Epithelial cell of proximal tubule (primary cell): Measurements from ENCODE around the gene TMEM185B. TPM values are rescaled to one million over a fixed set of nuclear protein-coding genes. Genes with fewer than 3 reads are reported as not detected.

Experiments
- DNase-seq: peaks from one replicate; pipeline ENCODE4 v3.0.0-alpha.2; 2011; ENCODE audit warnings: low read depth
- H3K4me3 ChIP-seq: 2 replicates; pipeline ENCODE4 v1.5.1; 2011; ENCODE audit warnings: low read depth, mild to moderate bottlenecking, low read length
- CTCF ChIP-seq: conservative IDR thresholded peaks from 2 replicates; pipeline ENCODE4 v1.5.1; 2012; ENCODE audit warnings: low read depth, mild to moderate bottlenecking, low read length
- total RNA-seq: library from RNA; depleted of rRNA; stranded (reverse); fragments of >200 nt; gene quantifications from 2 replicates; pipeline ENCODE4 v1.2.3, GENCODE V29; 2015

The TMEM185B gene
- 30.4 and 32.6 TPM in 2 replicates for total RNA-seq

GRCh38 chr2:120223034-120223912 is at the start of gene TMEM185B:
Gene TMEM185B (minus strand): TSS chr2:120223400. CDS start chr2:120222976, 424 bp downstream.
- peak; percentile 43 for TF ChIP-seq CTCF
- DNase-seq = no peak
- H3K4me3 ChIP-seq = peak within 1 kb of the TSS; percentile 58

- TF ChIP-seq CTCF = no peak
- H3K4me3 ChIP-seq = no peak overlapping the region
- DNase-seq = no peak
Observed at GRCh38 chr2:120271711-120272379, 48.6 kb upstream of the TMEM185B start.

DNA sequence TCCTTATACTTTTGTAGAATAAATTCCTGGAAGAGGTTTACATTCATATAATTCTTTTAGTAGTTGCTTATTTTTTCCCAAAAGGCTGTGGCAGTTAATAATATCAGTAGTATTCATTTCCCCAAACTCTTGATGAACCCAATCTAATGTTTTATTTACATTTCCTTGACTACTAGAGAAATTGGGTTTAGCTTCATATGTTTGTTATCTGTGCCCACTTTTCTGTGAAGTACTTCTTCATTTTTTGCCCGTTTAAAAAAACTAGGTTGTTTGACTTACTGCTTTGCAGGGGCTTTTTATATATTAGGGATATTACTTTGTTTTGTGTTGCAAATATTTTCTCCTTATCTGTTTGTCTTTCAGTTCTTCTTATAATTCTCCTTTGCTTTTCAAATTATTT is 46.6 kb upstream of the TMEM185B start:
- TF ChIP-seq CTCF = no peak
- no peak for DNase-seq
- H3K4me3 ChIP-seq = no peak overlapping the region

DNA sequence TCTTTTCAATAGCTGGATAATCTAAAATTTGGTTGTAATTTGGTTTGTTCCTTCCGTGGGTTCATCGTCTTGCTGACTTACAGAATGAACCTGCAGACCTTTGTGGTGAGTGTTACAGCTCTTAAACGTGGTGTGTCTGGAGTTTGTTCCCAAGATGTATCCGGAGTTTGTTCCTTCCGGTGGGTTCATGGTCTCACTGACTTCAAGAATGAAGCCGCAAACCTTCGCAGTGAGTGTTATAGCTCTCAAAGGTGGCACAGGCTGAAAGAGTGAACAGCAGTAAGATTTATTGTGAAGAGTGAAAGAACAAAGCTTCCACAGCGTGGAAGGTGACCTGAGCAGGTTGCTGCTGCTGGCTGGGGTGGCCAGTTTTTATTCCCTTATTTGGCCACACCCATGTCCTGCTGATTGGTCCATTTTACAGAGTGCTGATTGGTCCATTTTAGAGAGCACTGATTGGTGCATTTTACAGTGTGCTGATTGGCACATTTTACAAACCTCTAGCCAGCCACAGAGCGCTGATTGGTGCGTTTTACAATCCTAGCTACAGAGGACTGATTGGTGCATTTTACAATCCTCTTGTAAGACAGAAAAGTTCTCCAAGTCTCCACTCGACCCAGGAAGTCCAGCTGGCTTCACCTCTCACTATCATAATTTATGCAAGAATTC is 46.0 kb upstream of the TMEM185B start:
- no peak for TF ChIP-seq CTCF
- no peak for DNase-seq
- H3K4me3 ChIP-seq = no peak overlapping the region

DNA sequence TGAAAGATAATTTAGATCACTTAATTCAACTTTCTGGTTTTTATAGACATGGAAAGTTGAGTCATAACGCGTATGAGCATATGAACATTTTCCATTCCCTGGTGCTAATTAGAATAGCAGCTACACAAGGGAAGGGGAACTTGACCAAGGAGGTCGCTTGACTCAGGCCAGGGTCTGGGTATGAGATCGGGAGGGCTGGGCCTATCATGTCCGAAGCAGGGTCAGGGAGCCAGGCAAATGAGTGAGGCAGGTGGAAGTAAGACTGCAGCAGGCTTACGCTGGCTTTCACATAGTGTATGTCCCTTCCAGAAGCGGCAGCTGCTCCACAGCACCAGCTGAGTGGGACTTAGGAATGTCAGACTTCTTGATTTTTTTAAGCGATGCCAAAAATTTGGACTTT is 44.1 kb upstream of the TMEM185B start:
- DNase-seq = no peak
- no peak overlapping the region for H3K4me3 ChIP-seq
- TF ChIP-seq CTCF = no peak

DNA sequence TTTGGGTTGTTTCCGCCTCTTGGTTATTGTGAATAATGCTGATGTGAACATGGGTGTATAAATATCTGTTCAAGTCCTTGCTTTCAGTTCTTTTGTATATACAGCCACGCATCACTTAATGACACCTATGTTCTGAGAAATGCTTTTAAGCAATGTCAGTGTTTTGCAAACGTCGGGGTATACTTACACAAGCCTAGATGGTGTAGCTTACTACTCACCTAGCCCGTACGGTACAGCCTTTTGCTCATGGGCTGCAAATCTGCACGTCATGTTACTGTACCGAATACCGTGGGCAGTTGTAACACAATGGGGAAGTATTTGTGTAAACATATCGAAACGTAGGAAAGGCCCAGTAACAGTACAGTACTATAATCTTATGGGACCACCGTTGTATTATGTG is 41.8 kb upstream of the TMEM185B start:
- TF ChIP-seq CTCF = no peak
- H3K4me3 ChIP-seq = no peak overlapping the region
- DNase-seq = no peak
